NCI-H1417 treated with DMSO at 0.1 percent for 48 hours (cell line): Measurements from ENCODE around the gene DNAI1.

ENCODE experiments used
- DNase-seq: peaks from one replicate; lab custom pipeline; 2025; lab: John Stamatoyannopoulos, UW

DNAI1 gene

GRCh38 chr9:34490760-34491159 lies 32.2 kb downstream of the DNAI1 start:
- DNase-seq = no peak

GRCh38 chr9:34491596-34491995 lies 33.0 kb downstream of the DNAI1 start:
- no peak for DNase-seq

- no peak for DNase-seq
Measured at GRCh38 chr9:34492051-34492450, 33.4 kb downstream of the DNAI1 start.

- DNase-seq = no peak
Measured at GRCh38 chr9:34493972-34494535, 35.4 kb downstream of the DNAI1 start.

GRCh38 chr9:34496149-34496712 lies 37.6 kb downstream of the DNAI1 start:
- no peak for DNase-seq

GRCh38 chr9:34498553-34498952 lies 39.9 kb downstream of the DNAI1 start:
- DNase-seq = no peak

- no peak for DNase-seq
Measured at GRCh38 chr9:34499076-34499475, 40.5 kb downstream of the DNAI1 start.

GRCh38 chr9:34500623-34501267 lies 42.1 kb downstream of the DNAI1 start:
- DNase-seq = no peak

- no peak for DNase-seq
Measured at GRCh38 chr9:34501372-34501771, 42.8 kb downstream of the DNAI1 start.

GRCh38 chr9:34501889-34502425 lies 43.4 kb downstream of the DNAI1 start:
- DNase-seq = no peak

- DNase-seq = no peak
Measured at GRCh38 chr9:34502471-34502870, 43.9 kb downstream of the DNAI1 start.

GRCh38 chr9:34502891-34503290 lies 44.3 kb downstream of the DNAI1 start:
- DNase-seq = no peak

- DNase-seq = no peak
Measured at GRCh38 chr9:34503406-34503805, 44.8 kb downstream of the DNAI1 start.

GRCh38 chr9:34505370-34506120 lies 46.9 kb downstream of the DNAI1 start:
- DNase-seq = no peak

- no peak for DNase-seq
Measured at GRCh38 chr9:34506623-34507022, 48.0 kb downstream of the DNAI1 start.

GRCh38 chr9:34507556-34507955 lies 49.0 kb downstream of the DNAI1 start:
- no peak for DNase-seq

- DNase-seq = no peak
Measured at GRCh38 chr9:34507966-34508365, 49.4 kb downstream of the DNAI1 start.

- no peak for DNase-seq
Measured at GRCh38 chr9:34508463-34508862, 49.9 kb downstream of the DNAI1 start.

GRCh38 chr9:34508951-34509350 lies 50.3 kb downstream of the DNAI1 start:
- no peak for DNase-seq

GRCh38 chr9:34510497-34511468 lies 52.2 kb downstream of the DNAI1 start:
- no peak for DNase-seq
